ENCODE results near the gene NMNAT1. TPM values are rescaled to one million over a fixed set of nuclear protein-coding genes. Genes with fewer than 3 reads are reported as not detected.
"Not testable (repeated sequence)": the region's sequence is repeated elsewhere in the genome, so short reads cannot be mapped to it uniquely, and the experiment has no call there.

Gene NMNAT1
- total RNA-seq, 1 experiment from 2014 or later, result 12.8 TPM

DNA sequence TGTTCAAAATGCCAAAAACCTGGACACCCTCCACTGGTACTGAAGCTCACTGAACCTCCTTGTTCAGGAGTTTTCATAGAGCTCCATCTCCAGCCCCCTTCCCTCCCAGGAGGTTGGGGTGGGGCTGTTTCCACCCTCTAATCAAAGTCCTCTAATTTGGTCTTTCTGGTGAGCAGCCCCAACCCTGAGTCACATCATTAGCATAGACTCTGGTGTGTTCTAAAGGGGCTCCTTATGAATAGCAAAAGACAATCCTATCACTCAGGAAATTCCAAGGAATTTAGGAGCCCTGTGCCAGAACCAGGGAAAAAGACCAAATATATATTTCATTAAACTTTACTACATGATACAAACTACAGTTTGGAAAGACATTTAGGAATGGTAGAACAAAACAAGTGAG lies 76.3 kb downstream of the NMNAT1 start:
- no peak for DNase-seq (ENCODE audit: low read depth)

DNA sequence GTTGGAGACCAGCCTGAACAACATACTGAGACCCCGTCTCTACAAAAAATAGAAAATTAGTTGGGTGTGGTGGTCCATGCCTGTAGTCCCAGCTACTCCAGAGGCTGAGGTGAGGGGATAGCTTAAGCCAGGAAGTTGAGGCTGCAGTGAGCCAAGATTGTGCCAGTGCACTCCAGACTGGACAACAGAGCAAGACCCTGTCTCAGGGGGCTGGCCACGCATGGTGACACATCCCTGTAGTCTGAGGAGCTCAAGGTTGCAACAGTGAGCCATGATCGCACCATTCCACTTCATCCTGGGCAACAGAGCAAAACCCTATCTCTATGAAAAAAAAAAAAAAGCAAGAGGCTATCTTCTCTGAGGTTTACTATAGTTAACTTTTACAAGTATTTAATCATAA lies 76.8 kb downstream of the NMNAT1 start:
- no peak for DNase-seq (ENCODE audit: low read depth)

DNA sequence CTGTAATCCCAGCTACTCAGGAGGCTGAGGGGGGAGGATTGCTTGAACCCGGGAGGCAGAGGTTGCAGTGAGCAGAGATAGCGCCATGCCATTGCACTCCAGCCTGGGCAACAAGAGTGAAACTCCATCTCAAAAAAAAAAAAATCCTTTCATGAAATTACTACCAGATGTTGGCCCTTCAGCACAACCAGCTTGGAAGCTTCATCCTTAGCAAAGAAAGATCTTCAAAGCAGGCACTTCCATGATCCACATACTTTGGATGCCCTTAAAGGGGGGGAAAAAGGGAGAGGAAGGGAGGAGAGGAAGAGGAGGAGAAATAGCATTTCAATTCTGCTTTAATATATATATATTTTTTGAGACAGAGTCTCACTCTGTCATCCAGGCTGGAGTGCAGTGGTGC lies 77.4 kb downstream of the NMNAT1 start:
- DNase-seq (ENCODE audit: low read depth), result not testable (repeated sequence)

DNA sequence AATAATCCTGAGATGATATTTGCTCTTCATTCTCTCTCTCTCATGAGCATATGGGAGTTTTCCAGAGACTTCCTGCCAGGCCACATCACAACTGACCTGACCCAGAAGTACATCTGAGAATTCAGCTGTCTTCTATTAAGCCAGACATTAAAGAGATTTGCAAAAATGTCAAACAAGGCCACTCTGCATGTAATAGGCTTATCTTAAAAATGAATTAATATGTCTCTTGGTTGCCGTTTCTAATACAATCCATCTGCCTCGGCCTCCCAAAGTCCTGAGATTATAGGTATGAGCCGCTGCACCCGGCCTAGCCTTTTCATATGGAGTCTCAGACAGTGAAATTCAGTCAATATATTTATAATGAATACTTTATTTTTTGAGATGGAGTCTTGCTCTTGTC lies 78.7 kb downstream of the NMNAT1 start:
- not testable (repeated sequence) for DNase-seq (ENCODE audit: low read depth)

DNA sequence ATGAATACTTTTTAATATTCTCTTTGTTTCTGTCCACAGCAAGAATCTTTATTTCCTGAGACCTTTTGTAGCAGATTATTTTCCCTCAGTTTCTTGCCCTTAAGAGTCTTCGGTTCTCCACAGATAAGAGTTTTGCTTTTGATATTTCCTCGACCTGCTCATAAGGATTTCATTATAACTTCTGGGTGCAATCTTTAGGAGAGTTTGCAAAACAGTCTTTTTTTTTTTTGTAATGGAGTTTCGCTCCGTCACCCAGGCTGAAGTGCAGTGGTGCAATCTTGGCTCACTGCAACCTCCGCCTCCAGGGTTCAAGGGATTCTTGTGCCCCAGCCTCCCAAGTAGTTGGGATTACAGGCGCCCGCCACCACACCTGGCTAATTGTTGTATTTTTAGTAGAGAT lies 79.4 kb downstream of the NMNAT1 start:
- DNase-seq (ENCODE audit: low read depth), result no peak

DNA sequence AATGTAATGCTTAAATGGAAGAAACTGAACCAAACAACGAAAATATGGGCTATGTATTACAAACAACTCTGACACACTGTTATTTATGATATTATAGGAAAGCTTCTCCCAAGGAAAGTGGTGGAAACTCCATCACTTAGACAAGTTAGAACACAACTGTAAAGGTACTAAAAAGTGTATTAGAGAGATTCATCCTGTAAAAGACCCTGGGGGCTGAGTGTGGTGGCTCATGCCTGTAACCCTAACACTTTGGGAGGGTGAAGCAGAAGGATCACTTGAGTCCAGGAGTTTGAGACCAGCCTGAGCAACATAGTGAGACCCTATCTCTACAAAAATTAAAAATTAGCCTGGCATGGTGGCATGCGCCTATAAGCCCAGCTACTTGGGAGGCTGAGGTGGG lies 82.1 kb downstream of the NMNAT1 start:
- no peak for DNase-seq (ENCODE audit: low read depth)

DNA sequence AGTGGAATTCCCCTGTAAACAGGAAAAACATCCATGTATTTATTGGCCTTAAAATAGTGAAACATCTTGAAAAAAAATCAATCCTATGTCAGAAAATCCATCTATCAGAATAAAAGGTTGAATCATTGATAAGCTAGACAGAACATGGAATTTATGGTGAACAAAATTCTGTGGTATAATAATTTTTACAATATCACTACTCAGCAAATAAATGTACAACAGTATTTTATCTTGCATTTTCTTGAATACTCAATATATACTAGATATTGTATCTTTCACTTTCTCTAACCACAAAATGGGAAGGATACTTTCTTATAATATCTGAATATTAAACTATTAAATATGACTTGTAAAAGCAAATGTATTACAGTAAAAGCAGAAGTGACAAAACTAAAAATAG lies 83.8 kb downstream of the NMNAT1 start:
- DNase-seq (ENCODE audit: low read depth), result no peak

DNA sequence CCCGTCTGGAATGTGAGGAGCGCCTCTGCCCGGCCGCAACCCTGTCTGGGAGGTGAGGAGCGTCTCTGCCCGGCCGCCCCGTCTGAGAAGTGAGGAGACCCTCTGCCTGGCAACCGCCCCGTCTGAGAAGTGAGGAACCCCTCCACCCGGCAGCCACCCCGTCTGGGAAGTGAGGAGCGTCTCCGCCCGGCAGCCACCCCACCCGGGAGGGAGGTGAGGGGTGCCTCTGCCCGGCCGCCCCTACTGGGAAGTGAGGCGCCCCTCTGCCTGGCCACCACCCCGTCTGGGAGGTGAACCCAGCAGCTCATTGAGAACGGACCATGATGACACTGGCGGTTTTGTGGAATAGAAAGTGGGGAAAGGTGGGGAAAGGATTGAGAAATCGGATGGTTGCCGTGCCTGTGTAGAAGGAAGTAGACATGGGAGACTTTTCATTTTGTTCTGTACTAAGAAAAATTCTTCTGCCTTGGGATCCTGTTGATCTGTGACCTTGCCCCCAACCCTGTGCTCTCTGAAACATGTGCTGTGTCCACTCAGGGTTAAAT lies 85.8 kb downstream of the NMNAT1 start:
- DNase-seq (ENCODE audit: low read depth), result not testable (repeated sequence)

DNA sequence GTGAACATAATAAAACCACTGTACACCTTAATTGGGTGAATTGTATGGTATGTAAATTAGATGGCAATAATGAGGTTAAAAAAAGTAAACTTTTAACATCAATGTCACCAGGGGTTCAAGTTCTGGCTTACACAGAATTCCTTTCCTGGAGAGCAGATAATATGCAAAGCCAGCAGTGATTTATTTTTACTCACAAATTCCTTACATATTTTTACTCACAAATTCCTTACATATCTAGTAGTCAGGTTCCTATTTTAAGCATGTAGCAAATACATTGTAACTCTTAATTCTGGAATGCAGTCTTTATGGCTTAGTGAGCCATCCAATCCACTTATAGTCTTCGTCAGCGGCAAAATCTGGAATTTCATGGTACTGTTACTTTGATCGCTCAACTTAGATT lies 88.2 kb downstream of the NMNAT1 start:
- peak; percentile 57 for DNase-seq (ENCODE audit: low read depth)

DNA sequence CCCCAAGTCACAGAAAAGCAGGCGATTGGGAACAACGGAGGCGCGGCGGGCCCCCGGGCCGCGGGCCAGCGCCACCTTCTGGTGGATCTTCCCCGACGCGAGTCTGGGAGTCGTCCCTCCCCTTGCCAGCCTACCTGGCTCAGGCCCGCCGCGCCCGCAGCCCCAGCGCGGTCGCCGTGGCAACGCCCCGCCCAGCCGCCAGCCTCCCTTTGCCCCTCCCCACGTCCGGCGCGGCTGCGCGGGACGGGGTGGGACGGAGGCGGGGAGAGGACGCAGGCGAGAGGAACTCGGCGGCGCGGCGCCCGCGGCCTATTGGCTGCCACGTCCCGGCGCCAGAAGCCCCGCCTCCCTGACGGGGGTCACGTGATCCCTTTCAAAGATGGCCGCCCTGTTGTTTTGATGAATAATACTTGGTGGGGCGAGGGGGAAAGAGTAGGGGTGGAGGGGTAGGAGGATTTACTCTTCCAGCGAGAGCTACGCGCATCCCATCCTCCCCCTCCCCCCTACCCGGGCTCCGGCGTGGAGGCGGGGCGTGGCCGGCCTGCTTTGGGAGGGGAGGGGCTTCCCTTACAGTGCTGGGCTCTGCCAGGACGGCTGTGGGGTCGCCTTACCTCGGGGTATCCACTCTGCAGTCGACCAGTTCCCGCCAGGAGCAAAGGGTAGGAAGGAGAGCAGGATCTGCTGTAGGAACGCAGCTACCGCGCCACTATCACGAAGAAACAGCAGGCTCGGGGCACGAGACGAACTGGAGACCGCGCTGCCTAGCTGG lies 89.5 kb downstream of the NMNAT1 start, which contains the start of gene UBE4B:
Gene UBE4B, plus strand, starts transcription at position 369 of the 769 bp plus-strand sequence. CDS start 713 bp downstream, outside the sequence.
- peak; percentile 97 for DNase-seq (ENCODE audit: low read depth)

DNA sequence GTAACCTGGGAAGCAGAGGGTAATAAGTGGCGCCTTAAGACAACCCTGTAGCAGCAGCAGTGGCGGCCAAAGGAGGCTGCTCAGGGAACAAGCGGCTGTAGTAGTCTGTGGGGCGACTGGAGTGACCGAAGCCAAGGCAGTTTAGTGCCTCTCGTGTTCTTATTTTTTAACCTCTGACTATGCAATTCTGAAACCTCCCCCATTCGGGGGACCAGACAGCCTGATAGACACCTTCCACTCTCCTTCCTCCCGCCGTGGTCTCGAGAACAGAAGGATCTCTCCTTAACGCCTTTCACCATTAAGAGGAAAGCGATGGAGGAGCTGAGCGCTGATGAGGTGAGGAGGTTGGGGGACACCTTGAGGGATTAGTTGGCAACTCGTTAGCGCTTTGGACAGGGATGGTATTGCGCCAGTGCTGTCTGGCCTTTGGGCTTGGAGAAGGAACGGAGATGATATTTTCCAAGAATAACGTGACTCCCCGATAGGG lies 90.1 kb downstream of the NMNAT1 start:
- peak; percentile 73 for DNase-seq (ENCODE audit: low read depth)

Other genes with a start within 250 kb of the NMNAT1 start
- 58.6 and 97.5 TPM in 2 replicates for gene CLSTN1, start 119.5 kb upstream of the NMNAT1 start, total RNA-seq (2014; rRNA removed; shearing (Covaris generic))
- 35.7 and 37.1 TPM in 2 replicates for gene CTNNBIP1, start 33.2 kb upstream of the NMNAT1 start, total RNA-seq (2014; rRNA removed; shearing (Covaris generic))
- gene LZIC, start 84 bp upstream of the NMNAT1 start, total RNA-seq (2014; rRNA removed; shearing (Covaris generic)), result 17.5 and 33.0 TPM in 2 replicates
- 1.5 TPM in 1 of 2 replicates, not detected in the other for gene RBP7, start 53.8 kb downstream of the NMNAT1 start, total RNA-seq (2014; rRNA removed; shearing (Covaris generic))
- gene UBE4B, start 89.5 kb downstream of the NMNAT1 start, total RNA-seq (2014; rRNA removed; shearing (Covaris generic)), result 24.4 and 27.2 TPM in 2 replicates

All from M059J (cell line).